HepG2 (cell line): ENCODE data around the gene HS3ST3A1. TPM values are rescaled to one million over a fixed set of nuclear protein-coding genes. Genes with fewer than 3 reads are reported as not detected.

Experiments
- ATAC-seq: fragments of 200-7000 bp; cut with Tn5 transposase; 3 replicates; pipeline ENCODE4 v1.9.1; 2020; ENCODE audit warnings: mild to moderate bottlenecking, moderate library complexity
- BruUV-seq: library from RNA; stranded (reverse); fragments of 400-500 nt; replicated peaks from 2 replicates; lab custom pipeline; 2021; lab: Mats Ljungman, UMichigan
- CTCF ChIA-PET: fragments of 300-600 bp; formaldehyde crosslinking; extraction: SDS; loops from one replicate; lab custom pipeline; 2021; ENCODE audit warnings: low total read pairs, inconsistent platforms, low intra/inter-chr PET ratio; lab: Yijun Ruan, JAX
- POLR2A ChIA-PET: fragments of 350-600 bp; sonication (Branson Sonifier 250); formaldehyde crosslinking; loops from one replicate; lab custom pipeline; 2020; ENCODE audit warnings: antibody characterized with exemption, inconsistent platforms; lab: Yijun Ruan, JAX
- DNase-seq: peaks from one replicate; pipeline ENCODE4 v3.0.0-alpha.2; 2015; ENCODE audit warnings: low spot score
- FAIRE-seq: peaks from 3 replicates; lab custom pipeline; 2011; peaks lifted over from hg19 to GRCh38; lab: Jason Lieb, UNC
- H2AFZ ChIP-seq: one replicate; pipeline ENCODE4 v1.6.1; 2011; ENCODE audit warnings: low read length, inconsistent platforms
- H3K27ac ChIP-seq: fragments of 300-600 bp; 3 replicates; pipeline ENCODE4 v1.8.0; 2011; ENCODE audit warnings: mixed run types, mild to moderate bottlenecking, mixed read lengths, low read length, inconsistent platforms; ENCODE audit not compliant: insufficient read depth; ENCODE audit errors: extremely low read length
- H3K27me3 ChIP-seq, 2 experiments: fragments of 200-600 bp in 1 of 2; 2 replicates in 1 of 2; 3 replicates in 1 of 2; pipeline versions ENCODE4 v1.6.0 to v1.8.0; 2011; ENCODE audit warnings: low read length in 2 of 2, mild to moderate bottlenecking in 2 of 2, moderate library complexity in 2 of 2, inconsistent platforms in 1 of 2; ENCODE audit not compliant: insufficient read depth in 2 of 2, control insufficient read depth in 1 of 2
- H3K36me3 ChIP-seq, 2 experiments: fragments of 200-600 bp in 1 of 2; replicated peaks in 1 of 2; 2 replicates in 1 of 2; 3 replicates in 1 of 2; pipeline versions ENCODE4 v1.5.1 to v1.8.0; 2011; ENCODE audit warnings: low read length in 2 of 2, inconsistent platforms in 1 of 2; ENCODE audit not compliant: insufficient read depth in 2 of 2, control insufficient read depth in 1 of 2
- H3K4me1 ChIP-seq: 2 replicates; pipeline ENCODE4 v1.5.1; 2012; ENCODE audit warnings: low read length, inconsistent platforms; ENCODE audit not compliant: insufficient read depth
- H3K4me2 ChIP-seq: 2 replicates; pipeline ENCODE4 v1.6.0; 2011; ENCODE audit warnings: low read depth, low read length, inconsistent platforms
- H3K4me3 ChIP-seq, 3 experiments: fragments of 200-600 bp in 1 of 3; sonication (generic), shearing (Covaris generic) in 1 of 3; replicated peaks in 1 of 3; 2 replicates each; pipeline ENCODE4 v1.5.1; 2011 to 2016; ENCODE audit warnings: low read length in 3 of 3, inconsistent platforms in 2 of 3, low read depth in 2 of 3, mild to moderate bottlenecking in 2 of 3, control low read depth in 1 of 3, mixed read lengths in 1 of 3; ENCODE audit not compliant: insufficient read depth in 1 of 3
- H3K79me2 ChIP-seq: one replicate; pipeline ENCODE4 v1.6.1; 2011; ENCODE audit warnings: low read length, inconsistent platforms; ENCODE audit not compliant: insufficient read depth
- H3K9ac ChIP-seq: 2 replicates; pipeline ENCODE4 v1.6.0; 2011; ENCODE audit warnings: mild to moderate bottlenecking, low read depth, low read length, inconsistent platforms; ENCODE audit not compliant: insufficient read depth
- H3K9me3 ChIP-seq: 2 replicates; pipeline ENCODE4 v1.5.1; 2012; ENCODE audit warnings: mild to moderate bottlenecking, low read length
- H4K20me1 ChIP-seq: 2 replicates; pipeline ENCODE4 v1.6.0; 2011; ENCODE audit warnings: inconsistent platforms, mild to moderate bottlenecking, low read length, moderate library complexity; ENCODE audit not compliant: insufficient read depth
- DNMT1 ChIP-seq: sonication (generic); formaldehyde crosslinking; IDR thresholded peaks from 2 replicates; pipeline ENCODE4 v1.5.1; 2020; ENCODE audit warnings: mild to moderate bottlenecking, missing genetic modification reagents
- IRF2 ChIP-seq: IDR thresholded peaks from 2 replicates; pipeline ENCODE4 v1.6.1; 2018; ENCODE audit warnings: missing genetic modification reagents, missing compliant biosample characterization
- JUNB ChIP-seq: sonication (generic); formaldehyde crosslinking; IDR thresholded peaks from 2 replicates; pipeline ENCODE4 v1.8.0; 2022; ENCODE audit warnings: missing genetic modification reagents, mild to moderate bottlenecking, borderline replicate concordance
- MBNL3 ChIP-seq: fragments of 250-450 bp; sonication (Bioruptor Pico); conservative IDR thresholded peaks from 2 replicates; pipeline ENCODE4 v1.8.0; 2022; ENCODE audit warnings: mild to moderate bottlenecking, inconsistent platforms
- PHF20 ChIP-seq: sonication (generic); formaldehyde crosslinking; IDR thresholded peaks from 2 replicates; pipeline ENCODE4 v1.5.0; 2020; ENCODE audit warnings: mild to moderate bottlenecking, missing genetic modification reagents
- RFX5 ChIP-seq: IDR thresholded peaks from 2 replicates; pipeline ENCODE4 v1.6.1; 2011; ENCODE audit warnings: low read depth, low read length, improper control_type of control experiment
- ZFP90 ChIP-seq: sonication (generic); formaldehyde crosslinking; IDR thresholded peaks from 2 replicates; pipeline ENCODE4 v1.8.0; 2022; ENCODE audit warnings: missing genetic modification reagents, mild to moderate bottlenecking, inconsistent platforms, borderline replicate concordance
- ZNF263 ChIP-seq: sonication (generic); formaldehyde crosslinking; IDR thresholded peaks from 2 replicates; pipeline ENCODE4 v1.4.0; 2020; ENCODE audit warnings: missing genetic modification reagents
- ZNF333 ChIP-seq: sonication (generic); formaldehyde crosslinking; IDR thresholded peaks from 2 replicates; pipeline ENCODE4 v1.4.0; 2020; ENCODE audit warnings: mild to moderate bottlenecking, missing genetic modification reagents, borderline replicate concordance
- ZNF639 ChIP-seq: conservative IDR thresholded peaks from 2 replicates; pipeline ENCODE4 v1.6.1; 2018; ENCODE audit warnings: missing genetic modification reagents
- ZNF670 ChIP-seq: sonication (generic); formaldehyde crosslinking; IDR thresholded peaks from 2 replicates; pipeline ENCODE4 v1.8.0; 2022; ENCODE audit warnings: mild to moderate bottlenecking, missing genetic modification reagents, borderline replicate concordance
- WGBS: methylation state at CpG from one replicate; pipeline ENCODE4 v1.1.6; 2017; ENCODE audit warnings: low lambda C conversion rate; 5-methylcytosine and 5-hydroxymethylcytosine counted together
- in situ Hi-C: cut with HindIII; loops from 2 replicates; pipeline ENCODE4 v1.10.0; 2017; ENCODE audit warnings: low pct_unique_long_range_greater_than_20kb; ENCODE audit not compliant: extremely low pct_ligation_motif_present
- intact Hi-C: fragments of 100-400 bp; cut with micrococcal nuclease; formaldehyde crosslinking; loops from one replicate; pipeline ENCODE4 v1.10.0; 2022; ENCODE audit not compliant: unreplicated experiment
- polyA plus RNA-seq, 8 experiments: library from polyadenylated mRNA; depleted of rRNA in 3 of 8; stranded (reverse) in 7 of 8; unstranded in 1 of 8; fragments of >200 nt; fragmentation: Illumina TruSeq in 4 of 8; extraction: Trizol in 4 of 8; gene quantifications; 2 replicates each; pipeline versions ENCODE4 v1.2.1 to v1.2.3, GENCODE V29; 2011 to 2016; ENCODE audit warnings: low read depth in 4 of 8, missing spikeins in 1 of 8, mixed read lengths in 1 of 8; ENCODE audit not compliant: insufficient read depth in 1 of 8
- total RNA-seq, 5 experiments: library from RNA; depleted of rRNA; stranded (reverse); fragments of >200 nt; fragmentation: Illumina TruSeq; extraction: Trizol; gene quantifications; 2 replicates each; pipeline ENCODE4 v1.2.3, GENCODE V29; 2016; ENCODE audit warnings: low read depth in 1 of 5

The HS3ST3A1 gene
- total and polyA plus RNA-seq, 2 of the 13 experiments (the other 11 are each of a cell fraction or from before 2014, with no cell fraction given) = 1.3 to 3.5 TPM

GRCh38 chr17:13626703-13627102, 25.0 kb upstream of the HS3ST3A1 start:
- ChIA-PET POLR2A (no interaction called here), CTCF (no interaction called here)
- Histone ChIP-seq H3K4me3 (no peak overlapping the region), H3K9me3 (no peaks in the 10 kb centered on the region), H3K4me1 (no peaks in the 10 kb centered on the region), H3K36me3 (no peaks in the 10 kb centered on the region), H3K79me2 (no peaks in the 10 kb centered on the region), H3K4me2 (no peak overlapping the region), H3K9ac (no peak overlapping the region), H3K27me3 (no peaks in the 10 kb centered on the region), H3K27ac (no peak overlapping the region), H4K20me1 (no peaks in the 10 kb centered on the region), H2AFZ (no peak overlapping the region)
- intact Hi-C loops (no loop called here), in situ Hi-C loops (no loop called here)
- ATAC-seq = no peak
- no TSS peak for BruUV-seq
- no peak for TF ChIP-seq ZFP90 (CRISPR knock-in tag)
- TF ChIP-seq PHF20 (CRISPR knock-in tag) = no peak
- no peak for TF ChIP-seq IRF2 (CRISPR knock-in tag)
- TF ChIP-seq RFX5 = no peak
- no peak for TF ChIP-seq DNMT1 (CRISPR knock-in tag)
- TF ChIP-seq ZNF263 (CRISPR knock-in tag) = no peak
- TF ChIP-seq ZNF670 (CRISPR knock-in tag) = no peak
- TF ChIP-seq MBNL3 = no peak
- no peak for TF ChIP-seq JUNB
- TF ChIP-seq ZNF333 (CRISPR knock-in tag) = no peak
- no peak for TF ChIP-seq ZNF639 (CRISPR knock-in tag)
- WGBS = 97% methylated on average over 1 of the region's 1 CpG
- FAIRE-seq = no peak
- no peak for DNase-seq
